Transverse colon (tissue), 4 donors: Measurements from ENCODE around the gene DLG2. TPM values are rescaled to one million over a fixed set of nuclear protein-coding genes. Genes with fewer than 3 reads are reported as not detected.

ENCODE experiments used
- DNase-seq: peaks from one replicate; pipeline ENCODE4 v3.0.0-alpha.2; 2019
- H3K27ac ChIP-seq, 4 donors: fragments of 200-600 bp; sonication (generic); 2 replicates each; pipeline ENCODE4 v1.5.1; 2016 to 2018; ENCODE audit warnings: inconsistent platforms in 4 of 4
- H3K27me3 ChIP-seq: fragments of 200-600 bp; sonication (generic); 2 replicates; pipeline ENCODE4 v1.5.1; 2017; ENCODE audit warnings: inconsistent platforms
- H3K36me3 ChIP-seq, 4 donors: fragments of 200-600 bp; sonication (generic); 2 replicates each; pipeline ENCODE4 v1.5.1; 2017 to 2019; ENCODE audit warnings: inconsistent platforms in 4 of 4
- H3K4me1 ChIP-seq, 4 donors: fragments of 200-600 bp; sonication (generic); 2 replicates each; pipeline ENCODE4 v1.5.1; 2017 to 2020; ENCODE audit warnings: inconsistent platforms in 4 of 4
- H3K4me3 ChIP-seq, 4 donors: fragments of 200-600 bp; sonication (generic); 1 replicate in 1 of 4; 2 replicates in 3 of 4; pipeline versions ENCODE4 v1.5.1 to v1.6.1; 2017 to 2019; ENCODE audit warnings: inconsistent platforms in 4 of 4
- H3K9me3 ChIP-seq, 2 donors: fragments of 200-600 bp; sonication (generic); 2 replicates each; pipeline ENCODE4 v1.5.1; 2017 to 2019; ENCODE audit warnings: inconsistent platforms in 2 of 2
- CTCF ChIP-seq, 5 experiments: fragments of 200-600 bp in 3 of 5; fragments of 450-650 bp in 2 of 5; sonication (generic) in 3 of 5; IDR thresholded peaks; 1 replicate in 2 of 5; 2 replicates in 3 of 5; pipeline ENCODE4 v1.5.1; 2016 to 2017; ENCODE audit warnings: antibody characterized with exemption in 5 of 5, inconsistent platforms in 3 of 5, mild to moderate bottlenecking in 2 of 5, moderate library complexity in 1 of 5
- EP300 ChIP-seq: sonication (generic); formaldehyde crosslinking; IDR thresholded peaks from one replicate; pipeline ENCODE4 v1.6.1; 2017; ENCODE audit warnings: antibody characterized with exemption, low read depth
- POLR2A ChIP-seq: fragments of 450-650 bp; IDR thresholded peaks from one replicate; pipeline ENCODE4 v1.6.1; 2016; ENCODE audit warnings: antibody characterized with exemption, mild to moderate bottlenecking, moderate library complexity
- POLR2AphosphoS5 ChIP-seq, 3 donors: sonication (generic); formaldehyde crosslinking; IDR thresholded peaks; one replicate each; pipeline ENCODE4 v1.6.1; 2016; ENCODE audit warnings: antibody characterized with exemption in 3 of 3
- WGBS, 2 donors: methylation state at CpG; one replicate each; pipeline ENCODE4 v1.1.5; 2018; ENCODE audit warnings: low coverage in 1 of 2; 5-methylcytosine and 5-hydroxymethylcytosine counted together
- in situ Hi-C, 4 donors: fragments of 200-750 bp; cut with MboI; loops; one replicate each; pipeline versions ENCODE4 v1.15.0 to v1.15.1; 2017; ENCODE audit warnings: low sequenced_read_pairs in 3 of 4, low pct_ligation_motif_present in 1 of 4, low pct_unique_long_range_greater_than_20kb in 1 of 4
- intact Hi-C: fragments of 100-400 bp; cut with DNase I; formaldehyde crosslinking; loops from one replicate; pipeline ENCODE4 v1.15.1; 2023; ENCODE audit warnings: low total_unique reads
- total RNA-seq, 4 donors: library from RNA; depleted of rRNA; stranded (reverse); fragments of >200 nt; gene quantifications; one replicate each; pipeline ENCODE4 v1.1.0, GENCODE V29; 2016

Gene DLG2
- total RNA-seq, 4 donors from 2014 or later = 1.9 to 28.3 (median 3.7) TPM

GRCh38 chr11:83979593-83979992, 1647.6 kb downstream of the DLG2 start:
- in situ Hi-C loops = no loop called here
- Histone ChIP-seq H3K4me1 (no peaks in the 10 kb centered on the region), H3K36me3 (no peaks in the 10 kb centered on the region), H3K4me3 (no peak overlapping the region), H3K9me3 (no peaks in the 10 kb centered on the region), H3K27ac (no peak overlapping the region), H3K27me3 (no peaks in the 10 kb centered on the region)
- TF ChIP-seq POLR2A = no peak
- TF ChIP-seq EP300 = no peak
- TF ChIP-seq POLR2AphosphoS5 (IDR thresholded peaks at IDR 0.05) = no peak
- no peak for TF ChIP-seq CTCF (IDR thresholded peaks at IDR 0.05)
- intact Hi-C loops = no loop called here
- 88 to 89% methylated on average over 1 of the region's 1 CpG for WGBS, 2 donors
- DNase-seq = no peak

GRCh38 chr11:83978942-83979341, 1648.2 kb downstream of the DLG2 start:
- TF ChIP-seq POLR2AphosphoS5 (IDR thresholded peaks at IDR 0.05) = no peak
- no peak for TF ChIP-seq CTCF (IDR thresholded peaks at IDR 0.05)
- no peak for TF ChIP-seq EP300
- no peak for TF ChIP-seq POLR2A
- DNase-seq = no peak
- Histone ChIP-seq H3K9me3 (no peaks in the 10 kb centered on the region), H3K4me1 (no peaks in the 10 kb centered on the region), H3K27ac (no peak overlapping the region), H3K36me3 (no peaks in the 10 kb centered on the region), H3K27me3 (no peaks in the 10 kb centered on the region), H3K4me3 (no peak overlapping the region)
- in situ Hi-C loops = no loop called here
- 46 to 64% methylated on average over 1 of the region's 1 CpG for WGBS, 2 donors
- intact Hi-C loops = no loop called here

GRCh38 chr11:83976086-83976485, 1651.1 kb downstream of the DLG2 start:
- DNase-seq = no peak
- no peak for TF ChIP-seq POLR2A
- no peak for TF ChIP-seq CTCF (IDR thresholded peaks at IDR 0.05)
- no peak for TF ChIP-seq POLR2AphosphoS5 (IDR thresholded peaks at IDR 0.05)
- no peaks in the 10 kb centered on the region for H3K27me3 ChIP-seq
- intact Hi-C loops = no loop called here
- no peak overlapping the region for H3K4me3 ChIP-seq
- no peaks in the 10 kb centered on the region for H3K9me3 ChIP-seq
- H3K27ac ChIP-seq = no peak overlapping the region
- no peaks in the 10 kb centered on the region for H3K4me1 ChIP-seq
- H3K36me3 ChIP-seq = no peaks in the 10 kb centered on the region
- in situ Hi-C loops = no loop called here

- 88 to 90% methylated on average over 1 of the region's 1 CpG for WGBS, 2 donors
- DNase-seq = no peak
- Histone ChIP-seq H3K4me3 (no peak overlapping the region), H3K36me3 (no peaks in the 10 kb centered on the region), H3K4me1 (no peaks in the 10 kb centered on the region), H3K27me3 (no peaks in the 10 kb centered on the region), H3K9me3 (no peaks in the 10 kb centered on the region), H3K27ac (no peak overlapping the region)
- intact Hi-C loops (no loop called here), in situ Hi-C loops (no loop called here)
- TF ChIP-seq CTCF (IDR thresholded peaks at IDR 0.05) (no peak), POLR2A (no peak), POLR2AphosphoS5 (IDR thresholded peaks at IDR 0.05) (no peak), EP300 (no peak)
Observed at GRCh38 chr11:83972536-83972935, 1654.6 kb downstream of the DLG2 start.
